Tibial nerve (tissue), 4 donors: ENCODE data around the gene TNFSF13. TPM values are rescaled to one million over a fixed set of nuclear protein-coding genes. Genes with fewer than 3 reads are reported as not detected.

Experiments
- DNase-seq, 2 donors: peaks; one replicate each; pipeline ENCODE4 v3.0.0-alpha.2; 2019; ENCODE audit warnings: low spot score in 2 of 2
- H3K27ac ChIP-seq, 4 donors: fragments of 200-600 bp; sonication (generic) in 3 of 4; one replicate each; pipeline ENCODE4 v1.5.1; 2017 to 2019; ENCODE audit warnings: mild to moderate bottlenecking in 1 of 4
- H3K27me3 ChIP-seq, 2 donors: fragments of 200-600 bp; sonication (generic) in 1 of 2; one replicate each; pipeline versions ENCODE4 v1.5.1 to v1.6.0; 2017 to 2019
- H3K36me3 ChIP-seq, 3 donors: fragments of 200-600 bp; sonication (generic); one replicate each; pipeline ENCODE4 v1.5.1; 2018 to 2019
- H3K4me1 ChIP-seq, 4 donors: fragments of 200-600 bp; sonication (generic) in 3 of 4; one replicate each; pipeline ENCODE4 v1.5.1; 2017 to 2019
- H3K4me3 ChIP-seq, 4 donors: fragments of 200-600 bp; sonication (generic) in 3 of 4; one replicate each; pipeline ENCODE4 v1.5.1; 2017 to 2019; ENCODE audit warnings: mild to moderate bottlenecking in 1 of 4, moderate library complexity in 1 of 4
- H3K9me3 ChIP-seq, 4 donors: fragments of 200-600 bp; sonication (generic) in 3 of 4; one replicate each; pipeline ENCODE4 v1.5.1; 2017 to 2019
- EP300 ChIP-seq, 2 donors: sonication (generic); formaldehyde crosslinking; IDR thresholded peaks; one replicate each; pipeline ENCODE4 v1.6.1; 2017; ENCODE audit warnings: antibody characterized with exemption in 2 of 2, mild to moderate bottlenecking in 1 of 2
- POLR2A ChIP-seq, 2 donors: fragments of 450-650 bp; IDR thresholded peaks; one replicate each; pipeline ENCODE4 v1.6.1; 2017; ENCODE audit warnings: antibody characterized with exemption in 2 of 2, mild to moderate bottlenecking in 2 of 2, moderate library complexity in 2 of 2
- WGBS, 2 donors: methylation state at CpG; one replicate each; pipeline ENCODE4 v1.1.5; 2018; 5-methylcytosine and 5-hydroxymethylcytosine counted together
- total RNA-seq, 4 donors: library from RNA; depleted of rRNA; stranded (reverse); fragments of >200 nt; gene quantifications; one replicate each; pipeline ENCODE4 v1.1.0, GENCODE V29; 2016
- TF ChIP-seq, protein P1 (sequence below), 5 experiments: fragments of 200-600 bp in 3 of 5; fragments of 450-650 bp in 2 of 5; sonication (generic) in 3 of 5; IDR thresholded peaks; one replicate each; pipeline ENCODE4 v1.5.1; 2016 to 2019; ENCODE audit warnings: antibody characterized with exemption in 5 of 5, mild to moderate bottlenecking in 3 of 5, moderate library complexity in 2 of 5

Gene TNFSF13
- total RNA-seq, 4 donors from 2014 or later = 44.7 to 93.3 (median 64.7) TPM

GRCh38 chr17:7512824-7513540, 45.6 kb upstream of the TNFSF13 start:
- peaks cover 0 to 13% (median 0%) of the 10 kb centered on the region in 4 donors for H3K4me1 ChIP-seq
- H3K9me3 ChIP-seq = no peaks in the 10 kb centered on the region
- TF ChIP-seq, protein P1, sequence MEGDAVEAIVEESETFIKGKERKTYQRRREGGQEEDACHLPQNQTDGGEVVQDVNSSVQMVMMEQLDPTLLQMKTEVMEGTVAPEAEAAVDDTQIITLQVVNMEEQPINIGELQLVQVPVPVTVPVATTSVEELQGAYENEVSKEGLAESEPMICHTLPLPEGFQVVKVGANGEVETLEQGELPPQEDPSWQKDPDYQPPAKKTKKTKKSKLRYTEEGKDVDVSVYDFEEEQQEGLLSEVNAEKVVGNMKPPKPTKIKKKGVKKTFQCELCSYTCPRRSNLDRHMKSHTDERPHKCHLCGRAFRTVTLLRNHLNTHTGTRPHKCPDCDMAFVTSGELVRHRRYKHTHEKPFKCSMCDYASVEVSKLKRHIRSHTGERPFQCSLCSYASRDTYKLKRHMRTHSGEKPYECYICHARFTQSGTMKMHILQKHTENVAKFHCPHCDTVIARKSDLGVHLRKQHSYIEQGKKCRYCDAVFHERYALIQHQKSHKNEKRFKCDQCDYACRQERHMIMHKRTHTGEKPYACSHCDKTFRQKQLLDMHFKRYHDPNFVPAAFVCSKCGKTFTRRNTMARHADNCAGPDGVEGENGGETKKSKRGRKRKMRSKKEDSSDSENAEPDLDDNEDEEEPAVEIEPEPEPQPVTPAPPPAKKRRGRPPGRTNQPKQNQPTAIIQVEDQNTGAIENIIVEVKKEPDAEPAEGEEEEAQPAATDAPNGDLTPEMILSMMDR (IDR thresholded peaks at IDR 0.05) = no peak
- no peak for TF ChIP-seq EP300 (IDR thresholded peaks at IDR 0.05)
- no peak for TF ChIP-seq POLR2A (IDR thresholded peaks at IDR 0.05)
- H3K27me3 ChIP-seq = no peaks in the 10 kb centered on the region
- DNase-seq = no peak
- no peak overlapping the region for H3K4me3 ChIP-seq
- no peak overlapping the region for H3K27ac ChIP-seq
- 85 to 89% methylated on average over 20 of the region's 20 CpGs for WGBS, 2 donors
- H3K36me3 ChIP-seq = peaks cover 3 to 66% (median 27%) of the 10 kb centered on the region in 3 donors

- DNase-seq = no peak
- no peak for TF ChIP-seq EP300 (IDR thresholded peaks at IDR 0.05)
- TF ChIP-seq, protein P1 (IDR thresholded peaks at IDR 0.05) = no peak
- no peak for TF ChIP-seq POLR2A (IDR thresholded peaks at IDR 0.05)
- WGBS, 2 donors = 68% methylated on average over 17 of the region's 17 CpGs
- Histone ChIP-seq H3K27ac (no peak overlapping the region), H3K4me3 (no peak overlapping the region), H3K4me1 (peaks cover 0 to 13% (median 0%) of the 10 kb centered on the region in 4 donors), H3K36me3 (peaks cover 3 to 57% (median 23%) of the 10 kb centered on the region in 3 donors), H3K27me3 (no peaks in the 10 kb centered on the region), H3K9me3 (no peaks in the 10 kb centered on the region)
Measured at GRCh38 chr17:7513850-7514419, 44.6 kb upstream of the TNFSF13 start.

DNA sequence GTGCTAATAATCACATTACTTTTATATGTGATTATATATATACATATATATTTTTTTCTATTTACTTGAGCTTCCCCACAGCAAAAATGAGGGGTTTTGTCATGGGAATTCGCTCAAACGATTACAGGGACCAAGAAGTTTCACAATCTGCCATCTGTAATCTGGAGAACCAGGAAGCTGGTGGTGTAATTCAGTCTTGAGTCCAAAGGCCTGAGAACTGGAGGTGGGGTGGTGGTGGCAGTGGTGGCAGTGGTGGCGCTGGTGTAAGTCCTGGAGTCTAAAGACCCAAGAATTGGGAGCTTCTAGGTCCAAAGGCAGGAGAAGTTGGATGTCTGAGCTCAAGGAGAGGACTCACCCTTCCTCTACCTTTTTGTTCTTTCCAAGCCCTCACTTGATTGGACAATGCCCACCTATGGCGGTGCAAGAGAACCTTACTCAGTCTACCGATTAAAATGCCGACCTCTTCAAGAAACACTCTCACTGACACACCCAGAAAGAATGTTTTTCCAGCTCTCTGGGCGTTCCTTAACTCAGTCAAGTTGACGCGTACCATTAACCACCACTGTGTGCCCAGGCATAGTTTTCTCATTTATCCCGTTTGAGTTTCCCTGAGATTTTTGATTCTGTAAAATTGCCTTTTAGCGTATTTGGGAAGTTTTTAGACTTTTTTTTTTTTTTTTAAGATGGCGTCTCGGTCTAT, 42.5 kb upstream of the TNFSF13 start:
- Histone ChIP-seq H3K27me3 (no peaks in the 10 kb centered on the region), H3K36me3 (peaks cover 3 to 36% (median 17%) of the 10 kb centered on the region in 3 donors), H3K9me3 (no peaks in the 10 kb centered on the region), H3K4me1 (peaks cover 0 to 13% (median 0%) of the 10 kb centered on the region in 4 donors), H3K4me3 (no peak overlapping the region), H3K27ac (peak overlapping the region in 1 of 4 donors; percentile 1)
- WGBS, 2 donors = 80 to 82% methylated on average over 13 of the region's 13 CpGs
- DNase-seq = no peak
- TF ChIP-seq POLR2A (IDR thresholded peaks at IDR 0.05) (no peak), EP300 (IDR thresholded peaks at IDR 0.05) (no peak)
- TF ChIP-seq, protein P1 (IDR thresholded peaks at IDR 0.05) = no peak

- Histone ChIP-seq H3K36me3 (no peaks in the 10 kb centered on the region), H3K27ac (no peak overlapping the region), H3K4me1 (no peaks in the 10 kb centered on the region), H3K9me3 (peaks cover 0 to 2% (median 0%) of the 10 kb centered on the region in 4 donors), H3K27me3 (no peaks in the 10 kb centered on the region), H3K4me3 (no peak overlapping the region)
- DNase-seq = peak in 1 of 2 donors; percentile 13
- TF ChIP-seq EP300 (IDR thresholded peaks at IDR 0.05) = no peak
- TF ChIP-seq, protein P1 (IDR thresholded peaks at IDR 0.05) = peak in 4 of 5 experiments; percentile 21 to 40 (median 30)
- 42 to 43% methylated on average over 10 of the region's 10 CpGs for WGBS, 2 donors
Measured at GRCh38 chr17:7523033-7523432, 35.5 kb upstream of the TNFSF13 start.

GRCh38 chr17:7528842-7529241, 29.7 kb upstream of the TNFSF13 start:
- Histone ChIP-seq H3K4me3 (no peak overlapping the region), H3K27ac (no peak overlapping the region), H3K36me3 (no peaks in the 10 kb centered on the region), H3K27me3 (no peaks in the 10 kb centered on the region), H3K9me3 (peaks cover 0 to 26% (median 6%) of the 10 kb centered on the region in 4 donors), H3K4me1 (no peaks in the 10 kb centered on the region)
- TF ChIP-seq POLR2A (IDR thresholded peaks at IDR 0.05) (no peak), EP300 (IDR thresholded peaks at IDR 0.05) (no peak)
- TF ChIP-seq, protein P1 (IDR thresholded peaks at IDR 0.05) = no peak
- no peak for DNase-seq
